Stomach (tissue), 4 donors: ENCODE results near the gene TRABD.
A peak's percentile ranks its signal among the peaks of the same experiment; 100 is the strongest.

Source experiments
- CTCF ChIP-seq, 7 experiments: fragments of 450-650 bp in 4 of 7; fragments of 200-600 bp in 3 of 7; sonication (generic) in 3 of 7; IDR thresholded peaks; one replicate each; pipeline ENCODE4 v1.5.1; 2016 to 2019; ENCODE audit warnings: antibody characterized with exemption in 7 of 7, control low read depth in 2 of 7, mild to moderate bottlenecking in 1 of 7
- EP300 ChIP-seq: sonication (generic); formaldehyde crosslinking; IDR thresholded peaks from one replicate; pipeline ENCODE4 v1.6.1; 2017; ENCODE audit warnings: antibody characterized with exemption
- POLR2A ChIP-seq, 4 donors: fragments of 450-650 bp; IDR thresholded peaks; one replicate each; pipeline ENCODE4 v1.6.1; 2016; ENCODE audit warnings: antibody characterized with exemption in 4 of 4, control low read depth in 2 of 4, mild to moderate bottlenecking in 1 of 4, moderate library complexity in 1 of 4
- POLR2AphosphoS5 ChIP-seq, 3 donors: sonication (generic); formaldehyde crosslinking; IDR thresholded peaks; one replicate each; pipeline ENCODE4 v1.6.1; 2016; ENCODE audit warnings: antibody characterized with exemption in 3 of 3

GRCh38 chr22:50139843-50140415 lies 45.8 kb upstream of the TRABD start:
- no peak for TF ChIP-seq CTCF (IDR thresholded peaks at IDR 0.05)
- TF ChIP-seq POLR2AphosphoS5 (IDR thresholded peaks at IDR 0.05) = peak in 1 of 3 donors; percentile 32
- no peak for TF ChIP-seq EP300
- no peak for TF ChIP-seq POLR2A (IDR thresholded peaks at IDR 0.05)
